Vagina (tissue), 2 donors: ENCODE measurements around the gene CREB3L2. TPM values are rescaled to one million over a fixed set of nuclear protein-coding genes. Genes with fewer than 3 reads are reported as not detected.

Experiments used
- DNase-seq, 2 donors: peaks; one replicate each; pipeline ENCODE4 v3.0.0-alpha.2; 2017; ENCODE audit errors: extremely low spot score in 2 of 2
- H3K27ac ChIP-seq: fragments of 200-600 bp; sonication (generic); one replicate; pipeline ENCODE4 v1.5.1; 2019
- H3K27me3 ChIP-seq: fragments of 200-600 bp; sonication (generic); one replicate; pipeline ENCODE4 v1.5.1; 2019
- H3K36me3 ChIP-seq, 2 donors: fragments of 200-600 bp; sonication (generic); one replicate each; pipeline ENCODE4 v1.5.1; 2017 to 2019
- H3K4me1 ChIP-seq: fragments of 200-600 bp; sonication (generic); one replicate; pipeline ENCODE4 v1.5.1; 2019
- H3K4me3 ChIP-seq, 2 donors: fragments of 200-600 bp; sonication (generic); 1 replicate in 1 of 2; 2 replicates in 1 of 2; pipeline ENCODE4 v1.5.1; 2016 to 2019
- H3K9me3 ChIP-seq: fragments of 200-600 bp; sonication (generic); one replicate; pipeline ENCODE4 v1.5.1; 2019
- POLR2A ChIP-seq, 2 donors: fragments of 450-650 bp; IDR thresholded peaks; one replicate each; pipeline ENCODE4 v1.6.1; 2017; ENCODE audit warnings: antibody characterized with exemption in 2 of 2, mild to moderate bottlenecking in 2 of 2, moderate library complexity in 2 of 2
- POLR2AphosphoS5 ChIP-seq, 2 donors: sonication (generic); formaldehyde crosslinking; IDR thresholded peaks; one replicate each; pipeline ENCODE4 v1.9.0; 2017; ENCODE audit warnings: antibody characterized with exemption in 2 of 2, mild to moderate bottlenecking in 2 of 2, low read depth in 1 of 2; ENCODE audit not compliant: insufficient read depth in 1 of 2
- intact Hi-C: fragments of 100-400 bp; cut with DNase I; formaldehyde crosslinking; loops from one replicate; pipeline ENCODE4 v1.15.1; 2023
- total RNA-seq: library from RNA; depleted of rRNA; stranded (reverse); fragments of >200 nt; gene quantifications from one replicate; pipeline ENCODE4 v1.2.3, GENCODE V29; 2016
- TF ChIP-seq, protein P1 (sequence below), 3 experiments: fragments of 450-650 bp in 2 of 3; fragments of 200-600 bp in 1 of 3; sonication (generic) in 1 of 3; IDR thresholded peaks; one replicate each; pipeline ENCODE4 v1.5.1; 2017 to 2019; ENCODE audit warnings: antibody characterized with exemption in 3 of 3, mild to moderate bottlenecking in 2 of 3, moderate library complexity in 2 of 3

Gene CREB3L2
- total RNA-seq, 1 donor from 2014 or later: 28.7 TPM

DNA sequence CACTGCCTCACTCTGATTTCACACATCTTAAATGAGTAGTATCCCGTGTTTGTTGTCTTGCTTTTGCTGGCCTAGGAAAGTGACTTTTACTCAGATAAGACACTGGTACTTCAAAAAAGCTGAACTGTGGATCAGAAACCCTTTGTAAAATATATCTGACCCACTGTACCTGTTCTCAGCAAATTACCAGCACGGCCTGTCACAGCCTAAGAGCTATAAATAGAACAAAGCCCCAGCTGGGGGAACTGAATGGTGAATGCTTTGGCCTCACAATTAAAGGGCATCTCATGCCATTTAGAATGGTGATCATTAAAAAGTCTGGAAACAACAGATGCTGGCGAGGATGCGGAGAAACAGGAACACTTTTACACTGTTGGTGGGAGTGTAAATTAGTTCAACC lies 76.1 kb downstream of the CREB3L2 start:
- H3K27me3 ChIP-seq: no peaks in the 10 kb centered on the region
- no peak overlapping the region for H3K27ac ChIP-seq
- no peak for DNase-seq
- no peaks in the 10 kb centered on the region for H3K9me3 ChIP-seq
- H3K36me3 ChIP-seq: peaks cover 0 to 10% of the 10 kb centered on the region in 2 donors
- no peak overlapping the region for H3K4me3 ChIP-seq
- H3K4me1 ChIP-seq: peaks cover 29% of the 10 kb centered on the region
- intact Hi-C loops: no loop called here
- TF ChIP-seq POLR2A (IDR thresholded peaks at IDR 0.05): no peak
- TF ChIP-seq POLR2AphosphoS5 (IDR thresholded peaks at IDR 0.05; ENCODE audit: insufficient read depth in 1 of 2, low read depth in 1 of 2): no peak
- TF ChIP-seq, protein P1, sequence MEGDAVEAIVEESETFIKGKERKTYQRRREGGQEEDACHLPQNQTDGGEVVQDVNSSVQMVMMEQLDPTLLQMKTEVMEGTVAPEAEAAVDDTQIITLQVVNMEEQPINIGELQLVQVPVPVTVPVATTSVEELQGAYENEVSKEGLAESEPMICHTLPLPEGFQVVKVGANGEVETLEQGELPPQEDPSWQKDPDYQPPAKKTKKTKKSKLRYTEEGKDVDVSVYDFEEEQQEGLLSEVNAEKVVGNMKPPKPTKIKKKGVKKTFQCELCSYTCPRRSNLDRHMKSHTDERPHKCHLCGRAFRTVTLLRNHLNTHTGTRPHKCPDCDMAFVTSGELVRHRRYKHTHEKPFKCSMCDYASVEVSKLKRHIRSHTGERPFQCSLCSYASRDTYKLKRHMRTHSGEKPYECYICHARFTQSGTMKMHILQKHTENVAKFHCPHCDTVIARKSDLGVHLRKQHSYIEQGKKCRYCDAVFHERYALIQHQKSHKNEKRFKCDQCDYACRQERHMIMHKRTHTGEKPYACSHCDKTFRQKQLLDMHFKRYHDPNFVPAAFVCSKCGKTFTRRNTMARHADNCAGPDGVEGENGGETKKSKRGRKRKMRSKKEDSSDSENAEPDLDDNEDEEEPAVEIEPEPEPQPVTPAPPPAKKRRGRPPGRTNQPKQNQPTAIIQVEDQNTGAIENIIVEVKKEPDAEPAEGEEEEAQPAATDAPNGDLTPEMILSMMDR (IDR thresholded peaks at IDR 0.05): no peak

DNA sequence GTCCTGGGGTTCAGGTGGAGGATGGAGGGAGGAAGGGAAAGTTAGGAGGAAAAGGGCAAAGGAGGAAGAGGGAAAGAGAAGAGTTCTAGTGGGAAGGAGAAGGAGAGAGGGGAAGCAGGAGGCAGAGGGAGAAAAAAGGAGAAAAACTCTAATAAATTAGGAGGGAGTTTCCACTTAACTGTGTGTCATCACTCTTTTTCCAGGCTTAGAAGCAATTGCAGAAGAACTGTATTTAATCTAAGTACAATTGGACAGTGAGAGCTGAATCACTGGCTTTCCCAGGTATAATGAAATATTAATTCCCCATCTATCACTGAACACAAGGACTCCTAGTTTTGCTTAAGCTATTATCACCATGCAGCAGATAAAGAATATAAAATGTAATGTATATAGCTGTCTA lies 76.8 kb downstream of the CREB3L2 start:
- intact Hi-C loops: no loop called here
- Histone ChIP-seq H3K36me3 (peaks cover 0 to 10% of the 10 kb centered on the region in 2 donors), H3K27me3 (no peaks in the 10 kb centered on the region), H3K4me1 (peaks cover 34% of the 10 kb centered on the region), H3K9me3 (no peaks in the 10 kb centered on the region), H3K27ac (no peak overlapping the region), H3K4me3 (no peak overlapping the region)
- TF ChIP-seq POLR2AphosphoS5 (IDR thresholded peaks at IDR 0.05; ENCODE audit: insufficient read depth in 1 of 2, low read depth in 1 of 2) (no peak), POLR2A (IDR thresholded peaks at IDR 0.05) (no peak)
- TF ChIP-seq, protein P1 (IDR thresholded peaks at IDR 0.05): no peak
- DNase-seq: no peak

DNA sequence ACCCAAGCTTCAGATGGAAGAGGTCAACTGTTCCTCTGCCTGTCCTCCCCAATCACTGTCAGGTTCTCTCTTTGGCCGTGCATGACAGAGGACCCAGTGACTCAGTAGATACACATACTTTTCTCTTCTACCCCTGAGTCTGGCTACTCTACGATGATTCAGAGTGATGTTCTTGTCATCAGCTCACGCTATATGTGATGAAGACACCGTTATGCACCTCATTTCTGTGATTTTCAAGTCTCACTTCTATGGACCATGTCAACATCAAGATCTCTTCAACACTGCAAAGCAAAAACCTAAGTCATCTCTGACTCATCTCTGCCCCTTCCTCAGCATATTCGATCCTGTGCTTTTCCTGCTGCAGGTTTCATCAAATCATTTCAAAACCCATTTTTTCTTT lies 78.5 kb downstream of the CREB3L2 start:
- Histone ChIP-seq H3K27ac (no peak overlapping the region), H3K36me3 (peaks cover 0 to 10% of the 10 kb centered on the region in 2 donors), H3K4me1 (peaks cover 31% of the 10 kb centered on the region), H3K9me3 (no peaks in the 10 kb centered on the region), H3K4me3 (no peak overlapping the region), H3K27me3 (no peaks in the 10 kb centered on the region)
- no peak for TF ChIP-seq POLR2A (IDR thresholded peaks at IDR 0.05)
- TF ChIP-seq POLR2AphosphoS5 (IDR thresholded peaks at IDR 0.05; ENCODE audit: insufficient read depth in 1 of 2, low read depth in 1 of 2): no peak
- TF ChIP-seq, protein P1 (IDR thresholded peaks at IDR 0.05): no peak
- intact Hi-C loops: no loop called here
- DNase-seq: no peak

DNA sequence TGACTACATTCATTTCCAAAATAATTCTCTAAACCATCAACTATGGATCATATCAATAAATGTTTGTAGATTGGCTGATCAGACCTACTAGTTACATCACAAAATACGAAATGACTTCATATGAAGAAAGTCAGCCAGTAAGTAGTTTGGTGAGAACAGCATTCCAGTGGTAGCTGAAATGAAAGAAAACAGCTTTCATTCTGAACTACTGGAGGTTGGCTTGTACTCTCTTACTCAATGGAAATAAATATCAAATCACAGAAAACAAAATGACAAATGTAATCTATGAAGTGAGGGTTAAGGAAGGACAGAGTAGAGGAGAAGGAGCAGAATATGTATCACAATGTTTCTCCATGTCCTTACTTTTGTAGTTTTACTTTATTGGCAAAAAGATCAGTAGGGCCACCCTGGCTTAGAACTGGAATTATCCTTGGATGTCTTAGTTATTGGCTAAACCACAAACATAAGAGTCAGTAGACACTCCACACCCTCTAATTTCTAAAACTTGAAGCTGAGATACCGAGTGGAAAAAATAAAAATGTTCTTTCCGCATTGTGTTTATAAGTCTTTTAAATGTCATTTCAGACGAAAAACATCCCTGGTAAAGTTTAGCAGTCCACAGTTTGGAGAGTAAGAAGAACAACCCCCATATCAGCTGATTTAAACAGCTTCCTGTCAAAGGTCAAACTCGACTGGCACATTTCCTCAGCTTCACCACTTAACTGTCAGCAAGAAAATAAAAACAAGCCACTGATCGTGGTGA lies 81.1 kb downstream of the CREB3L2 start:
- H3K36me3 ChIP-seq: peaks cover 0 to 7% of the 10 kb centered on the region in 2 donors
- H3K27me3 ChIP-seq: no peaks in the 10 kb centered on the region
- no peaks in the 10 kb centered on the region for H3K9me3 ChIP-seq
- no peak for DNase-seq
- intact Hi-C loops: no loop called here
- peak; percentile 10 to 19 for TF ChIP-seq POLR2AphosphoS5 (IDR thresholded peaks at IDR 0.05; ENCODE audit: insufficient read depth in 1 of 2, low read depth in 1 of 2)
- TF ChIP-seq, protein P1 (IDR thresholded peaks at IDR 0.05): no peak
- no peak for TF ChIP-seq POLR2A (IDR thresholded peaks at IDR 0.05)
- peak overlapping the region; percentile 30 for H3K27ac ChIP-seq
- H3K4me1 ChIP-seq: peaks cover 31% of the 10 kb centered on the region
- H3K4me3 ChIP-seq: no peak overlapping the region

DNA sequence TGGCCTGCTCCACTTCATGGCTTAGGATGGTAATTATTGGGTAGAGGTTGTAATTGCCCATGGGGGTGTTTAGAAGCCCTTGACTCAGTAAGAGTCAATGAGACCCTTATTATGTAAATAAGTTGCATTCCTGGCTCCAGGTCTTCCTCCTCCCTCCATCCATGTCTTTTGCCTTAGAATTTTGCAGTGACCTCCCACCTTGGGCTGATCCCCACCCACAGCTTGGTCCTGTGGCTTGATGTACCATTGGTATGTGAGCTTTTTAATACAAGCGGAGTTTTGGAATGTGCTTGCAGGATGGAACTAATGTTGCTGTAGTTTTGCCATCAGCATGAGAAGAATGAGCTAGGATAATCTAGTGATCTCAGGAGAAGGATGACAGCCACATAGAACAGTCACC lies 81.9 kb downstream of the CREB3L2 start:
- TF ChIP-seq POLR2AphosphoS5 (IDR thresholded peaks at IDR 0.05; ENCODE audit: insufficient read depth in 1 of 2, low read depth in 1 of 2) (no peak), POLR2A (IDR thresholded peaks at IDR 0.05) (no peak)
- TF ChIP-seq, protein P1 (IDR thresholded peaks at IDR 0.05): no peak
- Histone ChIP-seq H3K27me3 (no peaks in the 10 kb centered on the region), H3K4me3 (no peak overlapping the region), H3K9me3 (no peaks in the 10 kb centered on the region), H3K4me1 (peaks cover 27% of the 10 kb centered on the region), H3K36me3 (peaks cover 0 to 9% of the 10 kb centered on the region in 2 donors), H3K27ac (peak overlapping the region; percentile 30)
- no peak for DNase-seq
- intact Hi-C loops: no loop called here
